Mucosa of descending colon (tissue), 3 donors: Measurements from ENCODE around the gene CAND1. TPM values are rescaled to one million over a fixed set of nuclear protein-coding genes. Genes with fewer than 3 reads are reported as not detected.

Experiments
- ATAC-seq: fragments of 200-7000 bp; cut with Tn5 transposase; one replicate; pipeline ENCODE4 v1.9.1; 2020; ENCODE audit warnings: mild to moderate bottlenecking, moderate library complexity
- DNase-seq, 3 donors: peaks; one replicate each; pipeline ENCODE4 v3.0.0-alpha.2; 2020
- H3K36me3 ChIP-seq: fragments of 200-600 bp; one replicate; pipeline ENCODE4 v1.8.0; 2021; ENCODE audit warnings: low read depth, mild to moderate bottlenecking
- H3K4me1 ChIP-seq: fragments of 200-600 bp; one replicate; pipeline ENCODE4 v1.8.0; 2021; ENCODE audit warnings: low read depth, mild to moderate bottlenecking
- H3K4me3 ChIP-seq: fragments of 200-600 bp; one replicate; pipeline ENCODE4 v1.8.0; 2021; ENCODE audit warnings: mild to moderate bottlenecking
- H3K9me3 ChIP-seq: fragments of 200-600 bp; one replicate; pipeline ENCODE4 v1.8.0; 2021; ENCODE audit warnings: mild to moderate bottlenecking
- intact Hi-C, 2 donors: fragments of 100-400 bp; cut with DNase I in 1 of 2; cut with micrococcal nuclease in 1 of 2; formaldehyde crosslinking; loops; one replicate each; pipeline versions ENCODE4 v1.11.0 to v1.11.1; 2022; cut with DNase I, micrococcal nuclease
- total RNA-seq, 3 donors: library from RNA; stranded (reverse); fragmentation: NEBNext Ultra II Directional in 2 of 3; extraction: Animal tissue kit (Norgen Biotek cat#: 25700) in 2 of 3; gene quantifications; one replicate each; pipeline versions ENCODE4 v1.2.1 to v1.2.4, GENCODE V29; 2021 to 2023
- TF ChIP-seq, protein P1 (sequence below): fragments of 200-600 bp; IDR thresholded peaks from one replicate; pipeline ENCODE4 v1.8.0; 2022; ENCODE audit warnings: antibody characterized with exemption, mild to moderate bottlenecking
- donor health status: DM: no; HTN: no; CAD: no; lungs with moderate emphysema.
- donor health status: DM: no; HTN: no; CAD: no.
- donor health status: DM: no; HTN: yes; CAD: no.

The CAND1 gene
- total RNA-seq, 3 donors from 2014 or later = 95.1 to 114 (median 101) TPM

DNA sequence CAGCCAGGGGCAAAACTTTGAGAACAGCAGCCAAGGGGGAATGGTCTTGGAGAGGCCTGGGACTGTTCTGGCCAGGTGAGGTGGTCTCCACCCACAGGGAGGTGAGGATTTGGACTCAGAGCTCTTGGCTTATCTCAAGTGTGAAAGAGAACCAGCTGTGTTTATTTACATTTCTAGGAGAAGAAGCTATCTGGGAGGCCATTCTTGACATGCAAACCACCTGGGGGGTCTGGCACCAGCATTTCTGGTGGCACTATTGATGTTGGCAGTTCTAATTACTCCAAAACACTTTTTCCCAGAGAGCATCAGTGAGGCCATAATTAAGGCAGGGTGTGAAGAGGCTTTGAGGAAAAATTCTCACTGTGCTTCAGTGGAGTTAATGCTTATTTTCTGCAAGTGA is 95.1 kb downstream of the CAND1 start:
- no peaks in the 10 kb centered on the region for H3K4me1 ChIP-seq
- intact Hi-C loops = no loop called here

DNA sequence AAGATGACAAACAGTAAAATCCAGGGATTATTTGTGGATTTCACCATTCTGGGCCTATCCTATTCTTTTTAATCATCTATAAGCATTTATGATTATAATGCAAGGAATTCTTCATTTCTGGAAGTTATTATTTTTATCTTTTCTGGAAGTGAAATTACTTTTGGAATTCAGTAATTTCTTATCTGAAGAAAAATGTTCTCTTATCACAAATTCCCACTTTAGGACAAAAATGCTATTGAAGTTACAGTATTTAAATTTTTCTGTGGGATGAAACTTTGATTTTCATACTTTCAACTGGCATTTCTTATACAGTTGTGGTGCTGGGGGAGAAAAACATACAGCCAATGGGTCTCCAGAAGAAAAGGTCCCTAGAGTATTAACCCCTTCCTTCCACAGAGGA is 96.0 kb downstream of the CAND1 start:
- TF ChIP-seq, protein P1, sequence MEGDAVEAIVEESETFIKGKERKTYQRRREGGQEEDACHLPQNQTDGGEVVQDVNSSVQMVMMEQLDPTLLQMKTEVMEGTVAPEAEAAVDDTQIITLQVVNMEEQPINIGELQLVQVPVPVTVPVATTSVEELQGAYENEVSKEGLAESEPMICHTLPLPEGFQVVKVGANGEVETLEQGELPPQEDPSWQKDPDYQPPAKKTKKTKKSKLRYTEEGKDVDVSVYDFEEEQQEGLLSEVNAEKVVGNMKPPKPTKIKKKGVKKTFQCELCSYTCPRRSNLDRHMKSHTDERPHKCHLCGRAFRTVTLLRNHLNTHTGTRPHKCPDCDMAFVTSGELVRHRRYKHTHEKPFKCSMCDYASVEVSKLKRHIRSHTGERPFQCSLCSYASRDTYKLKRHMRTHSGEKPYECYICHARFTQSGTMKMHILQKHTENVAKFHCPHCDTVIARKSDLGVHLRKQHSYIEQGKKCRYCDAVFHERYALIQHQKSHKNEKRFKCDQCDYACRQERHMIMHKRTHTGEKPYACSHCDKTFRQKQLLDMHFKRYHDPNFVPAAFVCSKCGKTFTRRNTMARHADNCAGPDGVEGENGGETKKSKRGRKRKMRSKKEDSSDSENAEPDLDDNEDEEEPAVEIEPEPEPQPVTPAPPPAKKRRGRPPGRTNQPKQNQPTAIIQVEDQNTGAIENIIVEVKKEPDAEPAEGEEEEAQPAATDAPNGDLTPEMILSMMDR = no peak
- H3K4me3 ChIP-seq = no peak overlapping the region
- ATAC-seq (no peak), DNase-seq (no peak)
- no peaks in the 10 kb centered on the region for H3K4me1 ChIP-seq
- intact Hi-C loops = no loop called here
- no peaks in the 10 kb centered on the region for H3K36me3 ChIP-seq
- no peaks in the 10 kb centered on the region for H3K9me3 ChIP-seq

More for the DNA sequence above, 95.1 kb downstream of the CAND1 start:
- Histone ChIP-seq H3K4me3 (no peak overlapping the region), H3K36me3 (no peaks in the 10 kb centered on the region), H3K9me3 (no peaks in the 10 kb centered on the region)
- no peak for DNase-seq
- TF ChIP-seq, protein P1 = no peak
- no peak for ATAC-seq

DNA sequence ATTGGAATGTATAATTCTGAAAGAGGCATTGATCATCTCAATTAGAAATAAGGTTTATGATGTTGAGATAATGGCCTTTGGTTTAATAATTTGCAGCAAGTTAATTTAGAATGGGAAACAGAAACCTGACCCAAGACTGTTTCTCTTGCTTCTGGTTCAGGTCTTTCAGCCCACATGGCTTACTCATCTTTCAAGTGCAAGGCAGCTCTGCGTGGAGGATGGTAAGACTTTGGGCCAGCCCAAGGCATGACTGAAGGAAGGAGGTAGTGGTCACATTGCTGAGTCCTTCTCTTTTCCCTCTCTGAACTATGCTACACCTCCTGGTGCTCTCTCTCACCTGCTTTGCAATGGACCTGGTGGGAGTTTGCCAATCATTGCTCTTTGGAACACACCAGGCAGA is 98.7 kb downstream of the CAND1 start:
- intact Hi-C loops = no loop called here

More for the DNA sequence above, 98.7 kb downstream of the CAND1 start:
- ATAC-seq (no peak), DNase-seq (no peak)
- no peaks in the 10 kb centered on the region for H3K9me3 ChIP-seq
- TF ChIP-seq, protein P1 = no peak
- H3K4me1 ChIP-seq = no peaks in the 10 kb centered on the region
- no peak overlapping the region for H3K4me3 ChIP-seq
- no peaks in the 10 kb centered on the region for H3K36me3 ChIP-seq
